K562 (cell line): Measurements from ENCODE around the gene GRAMD4. TPM values are rescaled to one million over a fixed set of nuclear protein-coding genes. Genes with fewer than 3 reads are reported as not detected.

Experiments
- ATAC-seq: fragments of 200-7000 bp; cut with Tn5 transposase; 3 replicates; pipeline ENCODE4 v1.9.1; 2020; ENCODE audit warnings: moderate library complexity
- BruUV-seq: library from RNA; stranded (reverse); fragments of 400-500 nt; replicated peaks from 2 replicates; lab custom pipeline; 2021; lab: Mats Ljungman, UMichigan
- CTCF ChIA-PET: fragments of 300-600 bp; formaldehyde crosslinking; extraction: SDS; loops from one replicate; lab custom pipeline; 2021; ENCODE audit warnings: low intra/inter-chr PET ratio; lab: Yijun Ruan, JAX
- POLR2A ChIA-PET: fragments of 300-600, 350-650 bp; sonication (Branson Sonifier 250); formaldehyde crosslinking; extraction: SDS; loops from one replicate; lab custom pipeline; 2021; ENCODE audit warnings: antibody characterized with exemption, inconsistent platforms; lab: Yijun Ruan, JAX
- DNase-seq, 4 experiments: peaks; one replicate each; pipeline versions ENCODE4 v3.0.0 to v3.0.0-alpha.2; 2011 to 2018; ENCODE audit warnings: low spot score in 3 of 4, mixed read lengths in 3 of 4; ENCODE audit errors: extremely low read depth in 1 of 4
- FAIRE-seq: peaks from 2 replicates; lab custom pipeline; 2011; peaks lifted over from hg19 to GRCh38; lab: Jason Lieb, UNC
- H2AFZ ChIP-seq: 2 replicates; pipeline ENCODE4 v1.6.0; 2011; ENCODE audit warnings: low read depth, low read length, control low read depth, inconsistent platforms
- H3K27ac ChIP-seq: fragments of 200-600 bp; 3 replicates; pipeline ENCODE4 v1.8.0; 2011; ENCODE audit warnings: low read depth, mild to moderate bottlenecking, control low read depth, inconsistent platforms, low read length, moderate library complexity, mixed read lengths; ENCODE audit errors: extremely low read depth
- H3K27me3 ChIP-seq, 2 experiments: fragments of 300-600 bp in 1 of 2; 2 replicates in 1 of 2; 3 replicates in 1 of 2; pipeline versions ENCODE4 v1.6.0 to v1.8.0; 2011; ENCODE audit warnings: inconsistent platforms in 2 of 2, low read length in 2 of 2, mild to moderate bottlenecking in 1 of 2, mixed read lengths in 1 of 2, moderate library complexity in 1 of 2; ENCODE audit not compliant: control insufficient read depth in 2 of 2, insufficient read depth in 2 of 2
- H3K36me3 ChIP-seq: fragments of 300-600 bp; 3 replicates; pipeline ENCODE4 v1.8.0; 2011; ENCODE audit warnings: mild to moderate bottlenecking, low read length, inconsistent platforms; ENCODE audit not compliant: control insufficient read depth, insufficient read depth
- H3K4me1 ChIP-seq, 2 experiments: fragments of 200-600 bp in 1 of 2; replicated peaks in 1 of 2; 2 replicates in 1 of 2; 3 replicates in 1 of 2; pipeline versions ENCODE4 v1.5.1 to v1.8.0; 2011; ENCODE audit warnings: inconsistent platforms in 2 of 2, low read length in 2 of 2, mild to moderate bottlenecking in 1 of 2, mixed read lengths in 1 of 2, moderate library complexity in 1 of 2; ENCODE audit not compliant: control insufficient read depth in 2 of 2, insufficient read depth in 2 of 2
- H3K4me2 ChIP-seq: 2 replicates; pipeline ENCODE4 v1.6.1; 2011; ENCODE audit warnings: low read length, control low read depth, inconsistent platforms, mixed read lengths; ENCODE audit not compliant: insufficient read depth
- H3K4me3 ChIP-seq: fragments of 200-600 bp; sonication (generic), shearing (Covaris generic); 2 replicates; pipeline ENCODE4 v1.5.1; 2016; ENCODE audit warnings: control low read depth, inconsistent platforms
- H3K79me2 ChIP-seq: fragments of 200-600 bp; 3 replicates; pipeline ENCODE4 v1.8.0; 2011; ENCODE audit warnings: low read length, inconsistent platforms; ENCODE audit not compliant: control insufficient read depth, insufficient read depth
- H3K9ac ChIP-seq, 2 experiments: 2 replicates each; pipeline versions ENCODE4 v1.6.0 to v1.6.1; 2011; ENCODE audit warnings: low read depth in 2 of 2, low read length in 2 of 2, control low read depth in 1 of 2, inconsistent platforms in 1 of 2, mild to moderate bottlenecking in 1 of 2, mixed read lengths in 1 of 2; ENCODE audit not compliant: insufficient read depth in 1 of 2
- H3K9me1 ChIP-seq: one replicate; pipeline ENCODE4 v1.6.0; 2011; ENCODE audit warnings: inconsistent platforms, mild to moderate bottlenecking, low read length, moderate library complexity; ENCODE audit not compliant: control insufficient read depth, insufficient read depth
- H3K9me3 ChIP-seq: replicated peaks from 2 replicates; pipeline ENCODE4 v1.5.1; 2011; ENCODE audit warnings: low read depth, low read length, inconsistent platforms; ENCODE audit not compliant: control insufficient read depth, insufficient read depth
- H4K20me1 ChIP-seq: replicated peaks from 2 replicates; pipeline ENCODE4 v1.6.1; 2011; ENCODE audit warnings: low read length, inconsistent platforms, mixed read lengths; ENCODE audit not compliant: control insufficient read depth, insufficient read depth
- BCL6 ChIP-seq: fragments of 250-450 bp; sonication (Bioruptor Pico); IDR thresholded peaks from 2 replicates; pipeline ENCODE4 v1.4.0; 2020
- POLR2G ChIP-seq: fragments of 200-400 bp; formaldehyde crosslinking; IDR thresholded peaks from 2 replicates; pipeline ENCODE4 v1.6.1; 2017; ENCODE audit warnings: low read depth, mild to moderate bottlenecking, antibody characterized with exemption, low read length, moderate library complexity
- ZNF121 ChIP-seq: sonication (generic); formaldehyde crosslinking; conservative IDR thresholded peaks from 2 replicates; pipeline ENCODE4 v1.8.0; 2022; ENCODE audit warnings: missing genetic modification reagents
- ZNF263 ChIP-seq: sonication (generic); formaldehyde crosslinking; IDR thresholded peaks from 2 replicates; pipeline ENCODE4 v1.8.0; 2022; ENCODE audit warnings: mild to moderate bottlenecking, missing genetic modification reagents, borderline replicate concordance
- WGBS: fragments of 100-300 bp; shearing (Covaris generic); methylation state at CpG from one replicate; pipeline ENCODE4 v1.1.6; 2016; ENCODE audit warnings: low coverage, mixed read lengths; ENCODE audit not compliant: insufficient coverage; ENCODE audit errors: missing lambda C conversion rate; 5-methylcytosine and 5-hydroxymethylcytosine counted together
- in situ Hi-C: fragments of 300-500 bp; cut with MboI; formaldehyde crosslinking; loops from 4 replicates; pipeline ENCODE4 v1.15.0; 2018; ENCODE audit warnings: inconsistent platforms, mixed read lengths
- intact Hi-C: fragments of 100-400 bp; cut with micrococcal nuclease; formaldehyde crosslinking; loops from 2 replicates; pipeline ENCODE4 v1.14.2; 2022
- polyA plus RNA-seq, 8 experiments: library from polyadenylated mRNA; depleted of rRNA in 4 of 8; stranded (reverse) in 5 of 8; unstranded in 3 of 8; fragments of >200 nt; fragmentation: Nextera tagmentation in 2 of 8; fragmentation: Illumina TruSeq in 1 of 8; extraction: Ambion mirVana in 2 of 8; extraction: Trizol in 1 of 8; gene quantifications; 2 replicates each; pipeline versions ENCODE4 v1.2.1 to v1.2.3, GENCODE V29; 2011 to 2014; ENCODE audit warnings: inconsistent platforms in 1 of 8, missing spikeins in 1 of 8
- total RNA-seq, 7 experiments: library from RNA; depleted of rRNA in 6 of 7; stranded (reverse); fragments of >200 nt in 6 of 7; fragmentation: Illumina TruSeq in 2 of 7; extraction: Trizol in 2 of 7; gene quantifications; 2 replicates each; pipeline versions ENCODE4 v1.2.1 to v1.2.3, GENCODE V29; 2011 to 2021; ENCODE audit warnings: low replicate concordance in 1 of 7

Gene GRAMD4
- total and polyA plus RNA-seq, 9 of the 15 experiments (the other 6 are each of a cell fraction or from before 2014, with no cell fraction given), result 0.18 to 44.8 (median 18.6) TPM

DNA sequence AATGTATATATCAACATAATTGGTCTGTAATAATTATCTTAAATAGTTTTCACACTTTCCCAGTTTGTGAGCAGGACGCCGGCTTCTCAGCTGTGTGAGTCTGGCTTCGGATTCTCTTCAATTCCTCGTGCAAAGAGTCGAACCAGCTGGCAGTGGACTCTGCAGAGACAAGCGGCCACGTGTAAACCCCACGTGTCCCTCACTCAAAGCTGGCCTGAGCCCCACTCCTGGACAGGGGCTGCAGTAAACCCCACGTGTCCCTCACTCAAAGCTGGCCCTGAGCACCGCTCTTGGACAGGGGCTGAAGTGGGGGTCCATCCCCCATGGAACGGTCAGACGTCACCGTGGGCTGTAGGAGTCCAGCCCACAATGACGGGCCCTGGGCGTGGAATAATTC lies 66.9 kb downstream of the GRAMD4 start:
- Histone ChIP-seq H3K4me1 (peaks cover 0 to 7% of the 10 kb centered on the region in 2 experiments; a peak in 2 of 5 replicates), H3K4me2 (no peak overlapping the region), H3K4me3 (no peak overlapping the region), H3K9me1 (no peaks in the 10 kb centered on the region), H3K27me3 (no peaks in the 10 kb centered on the region), H3K9me3 (no peaks in the 10 kb centered on the region), H4K20me1 (no peaks in the 10 kb centered on the region), H3K79me2 (no peaks in the 10 kb centered on the region), H3K27ac (no peak overlapping the region), H3K9ac (peak overlapping the region in 1 of 2 experiments; percentile 35; a peak in 1 of 4 replicates), H2AFZ (no peak overlapping the region), H3K36me3 (peaks cover 15% of the 10 kb centered on the region; the same call in 1 of the 3 replicates)
- in situ Hi-C loops, result no loop called here
- WGBS, result 77% methylated on average over 5 of the region's 15 CpGs
- no peak for TF ChIP-seq ZNF263 (CRISPR knock-in tag)
- TF ChIP-seq POLR2G, result 0 out of 2 replicates have a peak, but pooled peaks have one; percentile 21
- ChIA-PET POLR2A (interaction anchor here (0.5 to 0.6 kb wide), 2 partner anchors 34 to 270 kb away, joined by 3 read pairs; no protein-coding TSS in a partner anchor), CTCF (no interaction called here)
- ATAC-seq (no peak), FAIRE-seq (no peak), DNase-seq (no peak)
- BruUV-seq, result no TSS peak
- intact Hi-C loops, result loop anchor here (10.0 kb wide), 1 partner anchor 122 kb away; no protein-coding TSS in a partner anchor

DNA sequence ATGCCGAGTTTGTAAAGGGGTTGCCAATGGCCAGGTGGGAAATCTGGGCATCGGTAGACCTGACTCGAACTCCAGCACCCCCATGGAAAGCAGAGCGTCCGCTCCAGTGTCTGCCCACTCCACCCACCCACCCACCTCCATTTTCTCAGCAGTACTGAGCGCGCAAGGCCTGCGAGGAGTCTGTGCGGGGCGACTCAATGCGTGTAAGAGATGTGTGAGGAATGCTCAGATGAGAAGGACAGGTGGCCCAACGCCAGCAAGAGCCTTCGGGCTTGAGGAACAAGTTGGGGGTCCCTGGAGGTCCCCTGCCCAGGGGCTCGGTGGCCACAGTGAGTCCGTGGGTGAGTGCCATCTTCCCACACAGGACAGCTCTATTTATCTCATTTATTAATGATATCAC lies 67.3 kb downstream of the GRAMD4 start:
- Histone ChIP-seq H2AFZ (no peak overlapping the region), H3K4me2 (no peak overlapping the region), H3K36me3 (peaks cover 15% of the 10 kb centered on the region; the same call in 1 of the 3 replicates), H3K79me2 (no peaks in the 10 kb centered on the region), H4K20me1 (no peaks in the 10 kb centered on the region), H3K9me1 (no peaks in the 10 kb centered on the region), H3K27me3 (no peaks in the 10 kb centered on the region), H3K9me3 (no peaks in the 10 kb centered on the region), H3K4me3 (no peak overlapping the region), H3K4me1 (peaks cover 0 to 7% of the 10 kb centered on the region in 2 experiments; a peak in 2 of 5 replicates), H3K27ac (no peak overlapping the region), H3K9ac (no peak overlapping the region; a peak in 1 of 4 replicates)
- TF ChIP-seq BCL6 (no peak), ZNF121 (CRISPR knock-in tag) (no peak)
- no TSS peak for BruUV-seq
- DNase-seq, result no peak
- FAIRE-seq, result no peak
- ATAC-seq, result no peak
- WGBS, result 75% methylated on average over 4 of the region's 15 CpGs
- POLR2A ChIA-PET, result interaction anchor here (0.5 to 0.6 kb wide), 2 partner anchors 34 to 271 kb away, joined by 3 read pairs; no protein-coding TSS in a partner anchor
- in situ Hi-C loops (no loop called here), intact Hi-C loops (loop anchor here (10.0 kb wide), 1 partner anchor 123 kb away; no protein-coding TSS in a partner anchor)
- CTCF ChIA-PET, result no interaction called here
